ENCODE results near the gene ZBTB45.
"Not testable (repeated sequence)": the region's sequence is repeated elsewhere in the genome, so short reads cannot be mapped to it uniquely, and the experiment has no call there.

ZBTB45 gene

GRCh38 chr19:58474291-58474996 lies 45.2 kb downstream of the ZBTB45 start:
- DNase-seq: no peak

GRCh38 chr19:58473775-58474174 lies 45.8 kb downstream of the ZBTB45 start:
- DNase-seq: no peak

- DNase-seq: no peak
Observed at GRCh38 chr19:58471736-58472135, 47.9 kb downstream of the ZBTB45 start.

GRCh38 chr19:58470837-58471543 lies 48.6 kb downstream of the ZBTB45 start:
- DNase-seq: not testable (repeated sequence)

GRCh38 chr19:58469241-58470013 lies 50.2 kb downstream of the ZBTB45 start:
- no peak for DNase-seq

GRCh38 chr19:58468216-58468839 lies 51.3 kb downstream of the ZBTB45 start:
- no peak for DNase-seq

GRCh38 chr19:58466760-58467589 lies 52.6 kb downstream of the ZBTB45 start, which contains the start of gene ZNF324:
TSS of gene ZNF324 (plus strand) at chr19:58467080. CDS start at chr19:58469186, 2,106 bp downstream.
- DNase-seq: peak; percentile 96

- no peak for DNase-seq
Observed at GRCh38 chr19:58466089-58466759, 53.4 kb downstream of the ZBTB45 start.
